Muscle of arm (tissue), 14 donors: ENCODE data around the gene NPPC. TPM values are rescaled to one million over a fixed set of nuclear protein-coding genes. Genes with fewer than 3 reads are reported as not detected.
"Not testable (repeated sequence)": the region's sequence is repeated elsewhere in the genome, so short reads cannot be mapped to it uniquely, and the experiment has no call there.

Source experiments
- DNase-seq: peaks from one replicate; pipeline ENCODE4 v3.0.0-alpha.2; 2013
- long read RNA-seq, 11 donors: transcript quantifications; one replicate each; lab custom pipeline, GENCODE V29; 2026
- polyA plus RNA-seq, 12 donors: library from polyadenylated mRNA; unstranded; fragments of 120-200 nt; gene quantifications; one replicate each; pipeline ENCODE4 v1.2.1, GENCODE V29; 2013; ENCODE audit not compliant: insufficient read length in 12 of 12

The NPPC gene, protein sequence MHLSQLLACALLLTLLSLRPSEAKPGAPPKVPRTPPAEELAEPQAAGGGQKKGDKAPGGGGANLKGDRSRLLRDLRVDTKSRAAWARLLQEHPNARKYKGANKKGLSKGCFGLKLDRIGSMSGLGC
- 1 to 10 TPM in 10 of 12 donors, not detected in 2; 1.8 to 5.0 (median 2.7) TPM for polyA plus RNA-seq
- long read RNA-seq, donor 1: 0 reads
- long read RNA-seq, donor 2: 0 reads
- long read RNA-seq, donor 3, partial matches to known transcripts: 0 of 4 reads
- long read RNA-seq, donor 3, other reads (novel, unspliced or antisense): 0 of 4 reads
- long read RNA-seq, donor 4, partial matches to known transcripts: 0 of 1 reads
- long read RNA-seq, donor 4, other reads (novel, unspliced or antisense): 0 of 1 reads
- long read RNA-seq, donor 5, transcript NPPC-202 (3 exons, 1,051 nt): major isoform, 5 of 5 reads
- long read RNA-seq, donor 5, partial matches to known transcripts: 0 of 5 reads
- long read RNA-seq, donor 5, other reads (novel, unspliced or antisense): 0 of 5 reads
- long read RNA-seq, donor 6, partial matches to known transcripts: 0 of 1 reads
- long read RNA-seq, donor 6, other reads (novel, unspliced or antisense): 0 of 1 reads
- long read RNA-seq, donor 7, partial matches to known transcripts: 0 of 3 reads
- long read RNA-seq, donor 7, other reads (novel, unspliced or antisense): 0 of 3 reads
- long read RNA-seq, donor 8, partial matches to known transcripts: 0 of 1 reads
- long read RNA-seq, donor 8, other reads (novel, unspliced or antisense): 0 of 1 reads
- long read RNA-seq, donor 9, partial matches to known transcripts: 0 of 2 reads
- long read RNA-seq, donor 9, other reads (novel, unspliced or antisense): 0 of 2 reads
- long read RNA-seq, donor 10, partial matches to known transcripts: 0 of 2 reads
- long read RNA-seq, donor 10, other reads (novel, unspliced or antisense): 0 of 2 reads
- long read RNA-seq, donor 11, partial matches to known transcripts: 0 of 3 reads
- long read RNA-seq, donor 11, other reads (novel, unspliced or antisense): 0 of 3 reads

DNA sequence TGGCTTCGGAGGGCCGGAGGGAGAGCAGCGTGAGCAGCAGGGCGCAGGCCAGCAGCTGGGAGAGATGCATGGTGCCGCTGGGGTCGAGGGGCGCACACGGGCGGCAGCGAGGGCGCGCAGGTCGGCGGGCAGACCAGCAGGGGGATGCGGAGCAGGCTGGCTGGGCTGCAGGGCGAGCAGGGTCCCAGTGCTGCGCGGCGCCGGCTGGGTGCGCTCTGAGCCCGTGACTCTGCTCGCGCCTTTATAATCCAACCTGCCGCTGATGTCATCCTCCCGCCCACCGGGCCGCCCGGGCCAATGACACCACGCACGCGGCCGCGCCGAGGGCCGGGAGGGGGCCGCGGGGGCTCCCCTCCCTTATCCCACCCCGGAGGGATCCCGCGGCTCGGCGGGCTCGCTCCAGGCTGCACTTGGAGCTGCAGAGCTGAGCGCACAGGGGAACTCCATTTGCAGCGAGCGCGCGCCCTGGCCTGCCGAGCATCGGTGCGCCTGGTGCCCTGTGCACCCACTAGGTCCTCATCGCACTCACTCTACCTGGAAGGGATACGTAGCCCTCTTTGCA, at the start of gene NPPC:
Gene NPPC, minus strand, starts transcription at position 217 of the 562 bp plus-strand sequence. Its CDS starts 147 bp downstream, at position 70.
- DNase-seq: peak; percentile 77

GRCh38 chr2:231975001-231975400, 48.8 kb upstream of the NPPC start:
- DNase-seq: no peak

- no peak for DNase-seq
Measured at GRCh38 chr2:231970461-231970860, 44.3 kb upstream of the NPPC start.

DNA sequence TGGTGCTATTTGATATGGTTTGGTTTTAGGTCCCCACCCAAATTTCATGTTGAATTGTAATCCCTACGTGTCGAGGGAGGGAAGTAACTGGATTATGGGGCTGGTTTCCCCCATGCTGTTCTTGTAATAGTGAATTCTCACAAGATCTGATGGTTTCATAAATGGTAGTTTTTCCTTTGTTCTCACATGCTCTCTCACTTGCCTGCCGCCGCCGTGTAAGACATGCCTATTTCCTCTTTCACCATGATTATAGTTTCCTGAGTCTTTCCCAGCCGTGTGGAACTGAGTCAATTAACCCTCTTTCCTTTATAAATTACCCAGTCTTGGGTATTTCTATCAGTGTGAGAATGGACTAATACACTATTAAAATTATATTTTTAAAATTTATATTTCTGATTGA, 42.6 kb upstream of the NPPC start:
- DNase-seq: no peak

DNA sequence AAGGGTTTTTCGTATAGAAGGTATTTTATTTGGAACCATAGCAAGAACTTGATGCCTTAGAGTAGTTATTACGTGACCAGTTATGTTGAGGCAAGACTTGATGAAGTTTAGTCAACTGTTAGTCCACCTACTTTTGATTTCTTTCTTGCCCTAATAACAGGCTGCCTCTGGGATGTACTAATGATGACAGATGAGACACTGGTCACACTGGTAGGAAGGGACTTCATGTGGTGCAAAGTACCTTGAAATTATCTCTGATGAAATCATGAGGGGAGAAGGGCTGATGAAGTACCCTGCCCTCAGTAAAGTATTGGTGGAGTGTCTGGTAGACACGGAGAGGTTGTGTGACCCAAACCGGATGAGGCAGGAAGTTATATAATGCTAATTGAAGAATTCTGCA, 40.7 kb upstream of the NPPC start:
- DNase-seq: no peak

DNA sequence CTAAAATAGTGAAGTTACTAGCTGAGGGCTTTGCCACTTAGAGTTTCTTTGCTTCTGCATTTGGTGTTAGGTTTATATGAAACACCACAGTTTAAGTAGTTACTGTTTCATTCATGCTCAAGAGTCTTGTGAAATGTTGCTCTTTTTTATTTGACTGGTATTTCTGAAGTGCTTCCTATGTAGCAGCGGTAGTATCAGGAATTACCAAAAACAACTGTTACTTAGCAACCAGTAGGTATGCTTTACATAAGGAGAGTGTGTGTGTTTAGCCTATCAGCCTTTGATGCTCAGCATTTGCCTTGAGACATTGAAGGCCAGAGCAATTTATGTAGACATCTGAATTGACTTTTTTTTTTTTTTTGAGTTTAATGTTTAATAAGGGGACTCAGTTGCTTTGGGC, 38.9 kb upstream of the NPPC start:
- DNase-seq: no peak

- DNase-seq: peak; percentile 86
Measured at GRCh38 chr2:231961349-231962166, 35.4 kb upstream of the NPPC start, which contains the start of gene DIS3L2. Gene DIS3L2 (plus strand): TSS chr2:231961713. CDS start chr2:232014928, 53,215 bp downstream.

GRCh38 chr2:231960810-231961348, 34.7 kb upstream of the NPPC start:
- no peak for DNase-seq

GRCh38 chr2:231957913-231958763, 31.9 kb upstream of the NPPC start:
- DNase-seq: no peak

DNA sequence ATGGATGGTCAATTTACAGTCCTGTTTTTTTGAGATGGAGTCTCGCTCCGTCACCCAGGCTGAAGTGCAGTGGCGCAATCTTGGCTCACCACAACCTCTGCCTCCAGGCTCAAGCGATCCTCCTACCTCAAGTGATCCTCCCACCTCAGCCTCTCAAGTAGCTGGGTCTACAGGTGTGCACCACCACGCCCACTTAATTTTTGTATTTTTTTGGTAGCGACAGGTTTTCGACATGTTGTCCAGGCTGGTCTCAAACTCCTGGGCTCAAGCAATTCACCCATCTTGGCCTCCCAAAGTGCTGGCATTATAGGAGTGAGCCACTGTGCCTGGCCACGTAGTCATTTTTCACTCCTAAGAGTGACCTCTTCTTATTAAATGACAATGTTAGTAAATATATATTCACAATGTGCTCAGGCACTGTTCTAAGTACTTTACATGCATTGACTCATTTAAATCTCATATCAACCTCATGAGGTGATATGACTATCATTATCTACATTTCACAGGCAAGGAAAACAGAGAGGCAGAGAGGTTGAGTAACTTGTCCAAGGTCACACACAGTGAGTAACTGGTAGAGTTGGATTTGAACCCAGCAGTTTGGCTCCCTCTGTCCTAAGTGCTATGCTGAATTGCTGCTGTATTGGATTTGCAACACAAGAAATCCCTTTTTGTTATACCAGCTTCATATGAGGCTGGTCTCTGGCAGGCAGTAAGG, 29.7 kb upstream of the NPPC start:
- no peak for DNase-seq

- no peak for DNase-seq
Measured at GRCh38 chr2:231951452-231952035, 25.3 kb upstream of the NPPC start.

- DNase-seq: no peak
Measured at GRCh38 chr2:231947694-231948093, 21.5 kb upstream of the NPPC start.

DNA sequence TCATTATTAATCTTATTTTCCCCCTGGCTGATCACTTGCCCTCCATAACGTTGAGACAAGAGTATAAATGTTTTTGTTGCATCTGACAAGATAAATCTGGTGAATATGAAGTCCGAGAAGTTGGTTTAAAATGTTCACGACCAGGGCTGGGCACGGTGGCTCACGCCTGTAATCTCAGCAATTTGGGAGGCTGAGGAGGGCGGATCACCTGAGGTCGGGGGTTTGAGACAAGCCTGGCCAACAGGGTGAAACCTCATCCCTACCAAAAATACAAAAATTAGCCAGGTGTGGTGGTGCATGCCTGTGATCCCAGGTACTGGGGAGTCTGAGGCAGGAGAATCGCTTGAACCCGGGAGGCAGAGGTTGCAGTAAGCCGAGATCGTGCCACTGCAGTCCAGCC, 20.9 kb upstream of the NPPC start:
- not testable (repeated sequence) for DNase-seq

- no peak for DNase-seq
Measured at GRCh38 chr2:231946241-231946814, 20.1 kb upstream of the NPPC start.

DNA sequence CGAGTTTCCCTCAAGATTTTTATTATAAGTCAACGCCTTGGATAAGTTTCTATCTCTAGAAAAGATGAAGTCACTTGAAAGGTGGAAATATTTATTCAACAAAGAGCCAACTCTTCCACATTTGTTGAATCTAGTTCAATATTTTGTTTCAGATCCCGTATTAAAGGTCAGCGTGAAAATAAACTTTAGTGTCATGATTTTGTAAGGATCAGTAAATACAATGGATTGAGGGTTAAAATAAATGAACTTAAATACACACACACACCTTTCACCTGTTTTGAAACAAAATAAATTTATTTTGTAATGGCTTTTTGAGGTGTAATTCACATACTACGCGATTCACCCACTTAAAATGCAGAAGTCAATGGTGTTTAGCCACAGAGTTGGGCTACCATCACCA, 16.0 kb upstream of the NPPC start:
- no peak for DNase-seq

GRCh38 chr2:231941673-231942072, 15.5 kb upstream of the NPPC start:
- DNase-seq: no peak

GRCh38 chr2:231940795-231941194, 14.6 kb upstream of the NPPC start:
- no peak for DNase-seq

- no peak for DNase-seq
Measured at GRCh38 chr2:231939022-231939421, 12.8 kb upstream of the NPPC start.
